NB4 (cell line): ENCODE measurements around the gene C16orf82.

Experiments
- DNase-seq: peaks from one replicate; pipeline ENCODE4 v3.0.0; 2010; ENCODE audit warnings: low read depth
- H3K4me3 ChIP-seq: one replicate; pipeline ENCODE4 v1.5.1; 2011; ENCODE audit warnings: mild to moderate bottlenecking, low read depth, low read length, moderate library complexity
- CTCF ChIP-seq: IDR thresholded peaks from one replicate; pipeline ENCODE4 v1.5.1; 2012; ENCODE audit warnings: low read depth, low read length
- MAX ChIP-seq: IDR thresholded peaks from 2 replicates; pipeline ENCODE4 v1.6.1; 2011; ENCODE audit warnings: low read depth, low read length
- MYC ChIP-seq: IDR thresholded peaks from 2 replicates; pipeline ENCODE4 v1.6.1; 2011; ENCODE audit warnings: low read depth, low read length
- POLR2A ChIP-seq: IDR thresholded peaks from 2 replicates; pipeline ENCODE4 v1.6.1; 2011; ENCODE audit warnings: mild to moderate bottlenecking; ENCODE audit not compliant: insufficient read length; ENCODE audit errors: extremely low read depth

C16orf82 gene

GRCh38 chr16:27048316-27048715 lies 18.4 kb upstream of the C16orf82 start:
- no peak overlapping the region for H3K4me3 ChIP-seq
- TF ChIP-seq MYC: no peak
- no peak for TF ChIP-seq MAX
- TF ChIP-seq CTCF: no peak
- TF ChIP-seq POLR2A: no peak
- DNase-seq: no peak

- no peak for TF ChIP-seq POLR2A
- no peak for TF ChIP-seq MAX
- TF ChIP-seq CTCF: no peak
- no peak for TF ChIP-seq MYC
- H3K4me3 ChIP-seq: no peak overlapping the region
- no peak for DNase-seq
Measured at GRCh38 chr16:27049117-27049516, 17.6 kb upstream of the C16orf82 start.

- H3K4me3 ChIP-seq: no peak overlapping the region
- TF ChIP-seq MAX (no peak), CTCF (no peak), POLR2A (no peak), MYC (no peak)
- DNase-seq: no peak
Measured at GRCh38 chr16:27052007-27052406, 14.7 kb upstream of the C16orf82 start.

GRCh38 chr16:27053996-27054395 lies 12.7 kb upstream of the C16orf82 start:
- H3K4me3 ChIP-seq: no peak overlapping the region
- no peak for DNase-seq
- TF ChIP-seq MYC (no peak), POLR2A (no peak), CTCF (no peak), MAX (no peak)

- no peak for DNase-seq
- no peak overlapping the region for H3K4me3 ChIP-seq
- TF ChIP-seq POLR2A: no peak
- TF ChIP-seq MYC: no peak
- no peak for TF ChIP-seq MAX
- no peak for TF ChIP-seq CTCF
Measured at GRCh38 chr16:27058299-27058698, 8.4 kb upstream of the C16orf82 start.

GRCh38 chr16:27070776-27071175 lies 4.0 kb downstream of the C16orf82 start:
- no peak for TF ChIP-seq MYC
- no peak for TF ChIP-seq CTCF
- TF ChIP-seq MAX: no peak
- TF ChIP-seq POLR2A: no peak
- H3K4me3 ChIP-seq: no peak overlapping the region
- DNase-seq: no peak
